GM19467 (cell line): ENCODE measurements around the gene VIL1.

ENCODE experiments used
- ATAC-seq: cut with Tn5 transposase; IDR thresholded peaks from one replicate; pipeline ENCODE4 v1.9.1; 2021; ENCODE audit warnings: mild to moderate bottlenecking, moderate library complexity; ENCODE audit not compliant: unreplicated experiment

VIL1 gene

DNA sequence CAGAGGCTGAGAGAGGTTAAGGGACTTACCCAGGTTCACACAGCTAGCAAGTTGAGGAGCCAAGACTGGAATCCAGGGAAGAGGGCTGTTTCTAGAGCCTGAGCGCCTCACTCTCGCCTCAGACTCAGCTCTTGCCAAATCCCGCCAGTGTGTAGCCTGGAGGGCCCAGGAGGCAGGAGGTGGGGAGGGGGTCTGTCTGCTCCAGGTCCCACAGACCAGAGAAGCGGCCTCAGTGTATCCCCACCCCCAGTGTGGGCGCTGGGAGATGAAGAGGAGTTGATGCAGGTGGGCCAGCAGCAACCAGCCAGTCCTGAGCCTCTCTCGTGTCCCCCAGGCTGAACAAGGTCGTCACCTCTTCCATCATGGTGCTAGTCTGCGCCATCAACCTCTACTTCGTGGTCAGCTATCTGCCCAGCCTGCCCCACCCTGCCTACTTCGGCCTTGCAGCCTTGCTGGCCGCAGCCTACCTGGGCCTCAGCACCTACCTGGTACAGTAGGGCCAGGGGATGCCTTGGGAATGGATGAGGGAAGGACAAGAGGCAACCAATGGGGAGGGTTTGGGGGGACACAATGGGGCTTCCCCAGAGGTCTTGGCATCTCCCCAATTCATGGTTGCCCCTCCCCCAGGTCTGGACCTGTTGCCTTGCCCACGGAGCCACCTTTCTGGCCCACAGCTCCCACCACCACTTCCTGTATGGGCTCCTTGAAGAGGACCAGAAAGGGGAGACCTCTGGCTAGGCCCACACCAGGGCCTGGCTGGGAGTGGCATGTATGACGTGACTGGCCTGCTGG is 24.4 kb upstream of the VIL1 start:
- ATAC-seq: no peak

DNA sequence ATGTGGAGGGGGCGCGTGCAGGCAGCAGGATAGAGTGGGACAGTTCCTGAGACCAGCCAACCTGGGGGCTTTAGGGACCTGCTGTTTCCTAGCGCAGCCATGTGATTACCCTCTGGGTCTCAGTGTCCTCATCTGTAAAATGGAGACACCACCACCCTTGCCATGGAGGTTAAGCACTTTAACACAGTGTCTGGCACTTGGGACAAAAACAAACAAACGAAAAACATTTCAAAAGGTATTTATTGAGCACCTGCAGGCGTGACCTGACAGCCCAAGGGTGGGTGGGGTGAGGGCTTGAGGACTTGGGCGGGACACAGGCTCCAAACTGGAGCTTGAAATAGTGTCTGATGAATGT is 23.9 kb upstream of the VIL1 start:
- no peak for ATAC-seq

DNA sequence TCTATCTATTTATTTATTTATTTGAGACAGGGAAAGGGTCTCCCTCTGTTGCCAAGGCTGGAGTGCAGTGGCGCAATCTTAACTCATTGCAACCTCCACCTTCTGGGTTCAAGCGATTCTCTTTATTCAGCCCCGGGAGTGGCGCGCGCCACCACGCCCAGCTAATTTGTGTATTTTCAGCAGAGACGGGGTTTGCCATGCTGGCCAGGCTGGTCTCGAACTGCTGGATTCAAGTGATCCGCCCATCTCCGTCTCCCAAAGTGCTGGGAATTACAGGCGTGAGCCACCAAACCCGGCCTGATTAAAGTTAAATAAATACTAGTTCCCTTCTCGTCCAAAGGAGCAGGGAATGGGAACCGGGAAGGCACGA is 23.5 kb upstream of the VIL1 start:
- no peak for ATAC-seq

DNA sequence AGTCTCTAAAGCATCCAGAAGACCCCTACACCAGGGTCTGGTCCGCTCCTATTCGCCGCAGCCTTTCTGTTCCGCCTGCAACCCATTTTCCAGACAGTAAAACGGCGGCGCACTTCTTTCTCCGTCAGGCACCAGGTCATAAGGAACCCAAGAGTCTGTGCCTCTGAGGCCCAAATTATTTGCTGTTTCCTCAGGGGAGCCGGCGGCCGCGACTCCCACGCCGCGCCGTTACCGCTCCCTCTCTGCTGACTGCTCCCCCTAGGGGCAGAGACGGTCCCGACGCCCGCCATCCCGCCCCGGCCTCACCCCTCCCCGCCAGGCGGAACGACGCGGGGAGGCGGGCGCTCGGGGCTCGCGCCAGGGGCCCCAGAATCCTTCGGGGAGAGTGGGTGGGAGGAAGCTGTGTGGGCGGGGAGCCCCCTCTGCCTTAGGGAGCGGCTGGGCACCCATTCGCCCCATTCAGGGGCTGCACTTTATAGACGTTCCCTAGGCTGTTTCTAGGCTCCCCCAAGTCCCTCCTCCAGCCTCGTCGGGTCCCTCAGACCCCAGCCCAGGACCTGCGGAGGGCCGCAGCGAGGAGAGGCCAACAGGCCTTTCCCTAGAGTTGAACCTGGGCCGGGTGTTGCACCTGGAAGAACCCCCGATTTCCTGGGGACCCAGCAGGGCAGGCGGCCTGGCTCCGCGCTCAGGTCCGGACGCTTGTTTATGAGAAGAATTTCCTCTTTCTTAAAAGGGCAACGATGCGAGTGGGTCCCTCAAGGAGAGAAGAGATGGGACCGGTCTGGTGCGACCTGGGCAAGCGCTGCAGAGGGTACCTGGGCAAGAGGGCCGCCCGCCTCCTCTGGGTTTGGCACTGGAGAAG is 22.9 kb upstream of the VIL1 start:
- peak; percentile 50 for ATAC-seq

DNA sequence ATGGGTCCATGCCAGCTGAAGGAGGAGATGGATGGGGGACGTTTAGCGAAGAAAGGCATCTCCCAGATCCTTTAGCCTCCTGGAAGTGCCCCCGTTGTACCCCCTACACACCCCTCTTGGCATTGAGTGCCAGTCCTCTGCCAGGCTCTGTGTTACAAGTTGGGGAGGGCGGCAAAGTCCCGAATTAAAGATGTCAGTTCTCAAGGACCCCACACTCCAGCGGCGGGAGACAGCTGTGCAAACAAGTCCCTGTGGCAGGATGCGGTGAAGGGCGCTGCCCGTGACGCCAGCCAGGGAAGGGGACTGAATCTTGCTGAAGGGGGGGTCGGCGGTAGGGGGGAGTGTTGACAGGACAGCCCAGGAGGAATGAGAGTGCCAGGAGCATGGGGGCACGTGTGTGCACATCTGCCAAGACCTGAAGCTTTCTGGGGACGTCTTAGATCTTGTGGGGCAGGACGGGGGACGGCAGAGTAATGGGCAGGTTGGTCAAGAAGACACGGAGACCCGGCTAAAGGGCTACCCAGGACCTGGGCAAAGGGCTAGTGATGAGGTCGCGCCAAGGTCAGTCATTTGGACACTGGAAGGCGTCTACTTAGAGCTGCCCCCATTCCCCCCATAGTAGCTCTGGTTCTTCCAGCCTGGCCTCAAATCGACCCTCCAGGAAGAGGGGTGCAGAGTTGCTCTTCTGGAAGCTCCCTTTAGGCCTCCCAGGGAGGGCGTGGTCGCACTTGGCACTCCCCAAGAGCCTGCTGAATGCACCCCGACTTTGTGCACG is 22.0 kb upstream of the VIL1 start:
- no peak for ATAC-seq

DNA sequence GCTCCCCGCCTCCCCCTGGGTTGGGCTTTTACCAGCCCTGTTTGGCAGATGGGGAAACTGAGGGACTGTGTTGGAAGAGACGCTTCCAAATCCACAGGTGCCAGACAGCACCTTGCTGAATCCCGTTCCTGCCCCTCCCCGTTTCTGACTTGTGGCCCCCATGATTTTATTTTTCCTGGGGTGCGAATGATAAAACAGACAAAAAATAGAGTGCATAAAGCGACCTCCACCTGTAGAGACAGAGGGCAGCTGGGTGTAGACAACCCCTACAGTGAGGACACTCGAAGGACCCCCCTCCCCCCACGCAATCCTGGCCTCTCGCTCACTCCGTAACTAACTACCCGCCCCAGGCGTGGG is 21.5 kb upstream of the VIL1 start:
- no peak for ATAC-seq

DNA sequence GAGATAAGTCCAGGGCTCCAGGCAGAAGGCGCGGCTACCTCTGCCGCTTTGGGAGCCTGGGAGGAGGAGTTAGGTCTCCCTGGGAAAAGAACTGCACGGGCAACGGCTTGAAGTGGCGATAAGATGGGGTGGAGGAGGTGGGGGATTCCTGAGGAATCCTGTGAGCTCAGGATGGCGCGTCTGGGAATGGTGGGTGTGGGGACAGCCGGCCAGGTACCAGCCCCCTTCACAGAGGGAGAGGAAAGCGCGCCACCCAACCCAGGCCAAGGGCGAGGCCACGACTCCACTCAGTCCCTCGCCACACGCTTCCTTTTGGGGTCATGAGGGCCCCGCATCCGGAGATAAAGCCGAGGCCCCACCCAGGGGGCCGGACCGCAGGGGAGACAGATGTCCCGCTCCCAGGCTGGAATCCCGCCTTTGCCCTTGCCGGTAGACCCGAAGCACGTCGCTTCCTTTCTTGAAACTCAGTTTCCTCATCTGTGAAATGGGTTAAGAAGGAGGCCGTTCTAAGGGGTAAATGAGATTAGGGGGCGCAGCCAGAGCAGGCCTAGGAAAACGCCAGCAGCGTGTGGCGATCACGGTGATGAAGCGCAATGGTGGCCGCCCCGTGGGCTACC is 21.0 kb upstream of the VIL1 start:
- ATAC-seq: no peak

DNA sequence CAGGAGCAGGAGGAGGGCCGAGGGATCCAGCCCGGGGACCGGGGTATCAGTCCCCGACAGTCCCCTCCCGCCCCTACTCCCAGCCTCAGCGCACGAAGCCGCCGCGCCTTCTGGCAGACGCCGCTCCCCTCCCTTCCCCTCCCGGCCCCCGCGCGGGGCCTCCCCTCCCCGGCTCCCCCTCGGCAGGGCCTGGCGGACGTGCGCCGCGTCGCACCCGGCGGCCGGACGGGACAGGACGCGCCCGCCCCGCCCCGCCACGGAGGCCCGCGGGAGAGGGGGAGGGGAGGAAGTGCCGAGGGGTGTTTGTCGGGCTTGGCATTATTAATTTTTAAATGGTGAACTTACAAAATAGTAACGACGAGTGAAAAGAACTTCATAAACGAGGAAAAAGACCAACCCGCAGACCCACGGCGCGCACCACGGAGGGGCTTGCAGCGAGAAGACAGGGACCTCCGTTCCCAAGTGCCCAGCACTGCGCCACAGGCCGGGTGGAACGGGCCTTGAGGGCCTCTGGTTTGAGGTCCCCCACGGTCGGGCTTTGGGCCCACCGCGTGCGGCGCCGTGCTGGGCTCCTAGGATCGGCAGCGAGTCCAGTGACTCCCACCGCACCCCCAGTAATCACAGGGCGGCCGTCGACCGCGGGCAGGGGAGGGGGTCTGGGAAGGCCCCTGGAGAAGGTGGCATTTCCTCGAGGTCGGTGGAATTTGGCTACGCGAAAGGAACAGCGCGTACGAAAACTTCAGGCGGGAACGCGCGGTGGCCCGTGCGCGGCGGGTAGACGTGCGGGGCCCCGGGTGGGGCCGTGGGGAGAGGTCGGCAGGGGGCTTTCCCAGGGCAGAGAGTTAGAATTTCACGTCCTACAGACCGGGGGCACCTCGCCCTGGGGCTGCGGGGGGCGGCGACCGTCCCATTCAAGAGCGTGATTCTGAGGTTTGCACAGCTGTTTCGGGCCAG is 20.2 kb upstream of the VIL1 start:
- no peak for ATAC-seq

DNA sequence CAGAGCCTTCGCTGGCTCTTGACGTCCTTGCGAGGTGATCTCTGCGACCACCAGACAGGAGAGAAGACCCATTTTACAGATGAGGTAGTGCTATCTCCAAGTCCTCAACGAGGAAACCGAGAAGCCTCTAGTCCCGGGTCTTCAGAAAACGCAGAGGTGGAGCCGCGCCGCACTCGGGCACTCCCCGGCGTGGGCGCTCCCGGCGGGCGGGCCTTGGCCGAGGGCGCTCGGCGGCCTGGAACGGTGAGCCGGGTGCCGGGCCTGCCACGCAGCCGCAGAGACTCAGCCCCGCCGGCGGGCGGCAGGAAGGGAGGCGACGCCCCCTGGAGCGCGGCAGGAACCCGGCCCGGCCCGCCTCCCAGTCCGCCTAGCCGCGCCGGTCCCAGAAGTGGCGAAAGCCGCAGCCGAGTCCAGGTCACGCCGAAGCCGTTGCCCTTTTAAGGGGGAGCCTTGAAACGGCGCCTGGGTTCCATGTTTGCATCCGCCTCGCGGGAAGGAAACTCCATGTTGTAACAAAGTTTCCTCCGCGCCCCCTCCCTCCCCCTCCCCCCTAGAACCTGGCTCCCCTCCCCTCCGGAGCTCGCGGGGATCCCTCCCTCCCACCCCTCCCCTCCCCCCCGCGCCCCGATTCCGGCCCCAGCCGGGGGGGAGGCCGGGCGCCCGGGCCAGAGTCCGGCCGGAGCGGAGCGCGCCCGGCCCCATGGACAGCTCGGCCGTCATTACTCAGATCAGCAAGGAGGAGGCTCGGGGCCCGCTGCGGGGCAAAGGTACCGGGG is 19.3 kb upstream of the VIL1 start, which contains the start of gene CTDSP1:
TSS of gene CTDSP1 (plus strand) at position 478 of the 776 bp plus-strand sequence. CDS start at position 701, 223 bp downstream.
- ATAC-seq: peak; percentile 39

DNA sequence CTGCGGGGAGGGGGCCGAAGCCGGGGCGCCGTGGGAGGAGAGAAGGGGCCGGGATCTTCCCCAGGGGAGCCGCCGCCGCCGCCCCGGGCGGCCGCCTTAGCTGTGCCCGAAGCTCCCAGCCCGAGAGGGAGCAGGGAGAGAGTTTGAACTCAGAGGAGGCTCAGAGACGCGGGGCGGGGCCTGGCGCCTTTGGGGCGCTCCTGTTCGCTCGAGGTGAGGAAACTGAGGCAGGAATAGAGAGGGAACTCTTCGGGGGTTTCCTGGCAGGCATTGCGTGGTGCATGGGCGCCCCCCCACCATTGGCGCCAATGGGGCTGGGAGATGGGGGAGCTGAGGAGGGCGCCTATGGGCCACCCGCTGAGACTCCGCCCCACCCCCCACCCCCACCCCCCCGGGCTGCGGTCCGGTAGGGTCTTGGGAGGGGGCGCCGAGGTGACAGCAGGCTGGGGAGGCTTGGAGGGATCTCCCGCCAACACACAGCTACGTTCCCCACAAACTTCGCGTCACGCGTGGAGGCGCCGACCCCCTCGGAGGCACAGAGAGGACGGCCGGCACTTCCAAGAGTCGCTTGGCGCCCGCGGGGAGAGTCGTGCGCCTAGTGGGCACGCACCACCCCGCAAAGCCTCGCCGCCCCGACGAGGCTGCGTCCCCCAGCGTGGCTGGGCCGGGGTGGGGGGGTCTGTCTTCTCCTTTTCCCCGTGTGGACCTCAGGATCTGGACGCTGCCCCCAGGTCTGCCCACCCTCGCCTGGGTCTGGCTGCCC is 18.6 kb upstream of the VIL1 start:
- ATAC-seq: no peak

DNA sequence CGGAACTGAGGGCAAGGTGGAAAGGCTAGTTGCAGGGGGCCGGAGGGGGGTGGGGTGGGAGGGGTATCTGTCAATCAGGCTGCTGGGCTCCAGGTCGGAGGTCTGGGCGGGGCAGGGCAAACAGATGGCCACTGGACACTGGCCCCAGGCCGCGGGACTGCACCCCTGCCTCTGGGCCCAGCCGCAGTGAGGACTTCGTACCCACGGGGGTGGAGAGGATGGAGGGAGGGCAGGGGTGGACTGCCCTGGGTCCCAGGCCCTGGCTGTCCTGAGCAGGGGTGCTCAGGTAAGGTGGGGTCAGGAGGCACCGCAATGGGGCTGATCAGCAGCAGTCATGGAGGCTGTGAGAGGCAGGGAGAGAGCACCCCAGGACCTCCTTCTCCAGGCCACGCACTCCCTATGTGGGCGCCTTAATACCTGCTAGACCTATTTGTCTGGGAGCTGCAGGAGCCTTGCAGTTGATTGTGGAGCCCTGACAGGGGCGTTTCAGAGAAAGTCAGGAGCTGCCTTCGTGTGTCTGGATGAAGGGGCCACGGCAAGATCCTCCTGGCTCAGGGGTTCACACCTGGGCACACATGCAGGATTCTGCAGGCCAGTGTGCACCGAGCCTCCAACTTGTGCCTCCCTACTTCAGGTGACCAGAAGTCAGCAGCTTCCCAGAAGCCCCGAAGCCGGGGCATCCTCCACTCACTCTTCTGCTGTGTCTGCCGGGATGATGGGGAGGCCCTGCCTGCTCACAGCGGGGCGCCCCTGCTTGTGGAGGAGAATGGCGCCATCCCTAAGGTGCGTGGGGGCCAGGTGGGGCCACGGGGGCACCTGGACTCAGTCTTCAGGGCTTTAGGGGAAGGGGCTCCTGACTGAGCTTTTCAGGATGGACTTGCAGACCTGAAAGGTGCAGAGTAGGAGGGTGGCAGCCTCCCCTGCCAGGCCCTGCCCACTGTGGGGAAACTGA is 17.7 kb upstream of the VIL1 start:
- ATAC-seq: no peak

DNA sequence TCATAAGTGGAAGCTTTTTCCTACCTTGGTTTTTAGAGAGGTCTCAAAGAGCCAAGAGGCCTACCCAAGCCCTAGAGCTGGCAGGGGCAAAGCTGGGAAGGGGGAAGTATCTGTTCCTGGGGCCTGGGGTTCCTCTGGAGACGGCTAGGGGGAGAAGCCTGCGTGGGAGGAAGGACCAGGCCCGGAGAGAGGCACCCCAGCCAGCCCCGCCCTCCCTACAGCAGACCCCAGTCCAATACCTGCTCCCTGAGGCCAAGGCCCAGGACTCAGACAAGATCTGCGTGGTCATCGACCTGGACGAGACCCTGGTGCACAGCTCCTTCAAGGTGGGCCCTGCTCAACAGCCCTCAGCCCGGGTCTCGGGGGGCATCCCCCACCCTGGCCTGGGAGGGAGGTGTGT is 17.0 kb upstream of the VIL1 start:
- ATAC-seq: no peak

DNA sequence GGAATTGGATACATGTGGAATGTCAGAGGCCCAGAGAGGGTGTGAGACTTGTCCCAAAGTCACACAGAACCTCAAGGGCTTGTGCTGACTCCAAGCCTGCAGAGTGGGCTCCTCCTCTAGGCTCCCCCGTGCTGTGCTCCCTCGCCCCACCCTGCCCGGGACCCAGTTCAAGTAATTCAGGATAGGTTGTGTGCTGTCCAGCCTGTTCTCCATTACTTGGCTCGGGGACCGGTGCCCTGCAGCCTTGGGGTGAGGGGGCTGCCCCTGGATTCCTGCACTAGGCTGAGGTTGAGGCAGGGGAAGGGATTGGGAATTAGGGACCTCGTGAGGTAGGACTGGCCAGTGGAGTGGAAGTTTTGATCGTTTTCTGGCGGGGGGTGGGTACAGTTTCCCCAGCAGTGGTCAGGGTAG is 16.4 kb upstream of the VIL1 start:
- ATAC-seq: no peak

DNA sequence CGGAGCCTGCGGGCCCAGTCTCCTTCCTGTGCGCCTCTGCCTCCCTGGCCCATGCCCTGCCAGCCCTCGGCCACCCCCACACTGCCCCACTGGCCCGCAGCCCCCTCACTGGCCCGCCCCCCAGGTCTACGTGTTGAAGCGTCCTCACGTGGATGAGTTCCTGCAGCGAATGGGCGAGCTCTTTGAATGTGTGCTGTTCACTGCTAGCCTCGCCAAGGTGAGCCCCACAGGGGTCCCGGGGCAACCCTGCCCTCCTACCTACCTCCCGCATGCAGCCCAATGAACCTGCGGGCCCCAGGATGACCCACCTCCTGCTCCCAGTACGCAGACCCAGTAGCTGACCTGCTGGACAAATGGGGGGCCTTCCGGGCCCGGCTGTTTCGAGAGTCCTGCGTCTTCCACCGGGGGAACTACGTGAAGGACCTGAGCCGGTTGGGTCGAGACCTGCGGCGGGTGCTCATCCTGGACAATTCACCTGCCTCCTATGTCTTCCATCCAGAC is 16.0 kb upstream of the VIL1 start:
- no peak for ATAC-seq

DNA sequence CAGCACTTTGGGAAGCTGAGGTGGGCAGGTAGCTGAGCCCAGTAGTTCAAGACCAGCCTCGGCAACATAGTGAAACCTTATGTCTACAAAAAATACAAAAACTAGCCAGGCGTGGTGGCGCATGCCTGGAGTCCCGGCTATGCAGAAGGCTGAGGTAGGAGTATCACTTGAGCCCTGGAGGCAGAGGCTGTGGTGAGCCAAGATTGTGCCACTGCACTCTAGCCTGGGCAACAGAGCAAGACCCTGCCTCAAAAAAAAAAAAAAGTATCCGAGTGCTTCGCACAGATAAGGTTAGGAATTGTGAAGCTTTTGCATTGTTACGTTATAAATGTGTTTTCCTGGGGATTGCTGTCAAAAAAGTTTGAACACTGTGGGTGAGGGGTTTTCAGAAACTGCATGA is 15.1 kb upstream of the VIL1 start:
- no peak for ATAC-seq

DNA sequence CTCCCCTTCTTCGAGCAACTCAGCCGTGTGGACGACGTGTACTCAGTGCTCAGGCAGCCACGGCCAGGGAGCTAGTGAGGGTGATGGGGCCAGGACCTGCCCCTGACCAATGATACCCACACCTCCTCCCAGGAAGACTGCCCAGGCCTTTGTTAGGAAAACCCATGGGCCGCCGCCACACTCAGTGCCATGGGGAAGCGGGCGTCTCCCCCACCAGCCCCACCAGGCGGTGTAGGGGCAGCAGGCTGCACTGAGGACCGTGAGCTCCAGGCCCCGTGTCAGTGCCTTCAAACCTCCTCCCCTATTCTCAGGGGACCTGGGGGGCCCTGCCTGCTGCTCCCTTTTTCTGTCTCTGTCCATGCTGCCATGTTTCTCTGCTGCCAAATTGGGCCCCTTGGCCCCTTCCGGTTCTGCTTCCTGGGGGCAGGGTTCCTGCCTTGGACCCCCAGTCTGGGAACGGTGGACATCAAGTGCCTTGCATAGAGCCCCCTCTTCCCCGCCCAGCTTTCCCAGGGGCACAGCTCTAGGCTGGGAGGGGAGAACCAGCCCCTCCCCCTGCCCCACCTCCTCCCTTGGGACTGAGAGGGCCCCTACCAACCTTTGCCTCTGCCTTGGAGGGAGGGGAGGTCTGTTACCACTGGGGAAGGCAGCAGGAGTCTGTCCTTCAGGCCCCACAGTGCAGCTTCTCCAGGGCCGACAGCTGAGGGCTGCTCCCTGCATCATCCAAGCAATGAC is 14.4 kb upstream of the VIL1 start:
- no peak for ATAC-seq
